A673 (cell line): ENCODE measurements around the gene VDAC1. TPM values are rescaled to one million over a fixed set of nuclear protein-coding genes. Genes with fewer than 3 reads are reported as not detected.

Experiments used
- BruUV-seq: library from RNA; stranded (reverse); fragments of 400-500 nt; replicated peaks from 2 replicates; lab custom pipeline; 2021; lab: Mats Ljungman, UMichigan
- CTCF ChIA-PET: fragments of 300-600 bp; sonication (Branson Sonifier 250); formaldehyde crosslinking; loops from one replicate; lab custom pipeline; 2022; ENCODE audit warnings: antibody characterized with exemption; lab: Charles Lee
- POLR2A ChIA-PET: fragments of 300-600 bp; sonication (Branson Sonifier 250); formaldehyde crosslinking; loops from one replicate; lab custom pipeline; 2022; ENCODE audit warnings: antibody characterized with exemption; ENCODE audit not compliant: low non-redundant PET; lab: Charles Lee
- DNase-seq: peaks from one replicate; pipeline ENCODE4 v3.0.0-alpha.2; 2015; ENCODE audit warnings: low spot score
- H3K27ac ChIP-seq: fragments of 200-600 bp; sonication (generic); 2 replicates; pipeline ENCODE4 v1.5.1; 2016; ENCODE audit warnings: mixed run types, low read depth, mild to moderate bottlenecking, mixed read lengths, antibody characterized with exemption, low read length; ENCODE audit not compliant: poor library complexity, severe bottlenecking
- H3K27me3 ChIP-seq: fragments of 200-600 bp; sonication (generic); replicated peaks from 2 replicates; pipeline ENCODE4 v1.6.1; 2017; ENCODE audit warnings: mixed run types, low read depth, mild to moderate bottlenecking, mixed read lengths, antibody characterized with exemption, low read length; ENCODE audit not compliant: insufficient read depth, poor library complexity
- H3K36me3 ChIP-seq: fragments of 200-600 bp; sonication (generic); 2 replicates; pipeline ENCODE4 v1.6.1; 2016; ENCODE audit warnings: mixed run types, mild to moderate bottlenecking, mixed read lengths, antibody characterized with exemption, low read length; ENCODE audit not compliant: insufficient read depth, poor library complexity, severe bottlenecking
- H3K4me1 ChIP-seq: fragments of 200-600 bp; sonication (generic); 2 replicates; pipeline ENCODE4 v1.6.1; 2017; ENCODE audit warnings: mixed run types, mild to moderate bottlenecking, mixed read lengths, antibody characterized with exemption, low read length; ENCODE audit not compliant: insufficient read depth, poor library complexity, severe bottlenecking
- H3K4me3 ChIP-seq: fragments of 200-600 bp; sonication (generic); 2 replicates; pipeline ENCODE4 v1.5.1; 2016; ENCODE audit warnings: low read depth, mixed run types, mild to moderate bottlenecking, mixed read lengths, low read length; ENCODE audit not compliant: poor library complexity, severe bottlenecking
- H3K9me3 ChIP-seq: fragments of 200-600 bp; sonication (generic); 2 replicates; pipeline ENCODE4 v1.6.1; 2016; ENCODE audit warnings: mixed run types, low read depth, mild to moderate bottlenecking, mixed read lengths, antibody characterized with exemption, low read length; ENCODE audit not compliant: poor library complexity, severe bottlenecking
- EZH2 ChIP-seq: fragments of 200-600 bp; sonication (generic); IDR thresholded peaks from 2 replicates; pipeline ENCODE4 v1.6.1; 2017; ENCODE audit warnings: borderline replicate concordance, low read depth, mild to moderate bottlenecking, mixed read lengths, antibody characterized with exemption, low read length; ENCODE audit not compliant: poor library complexity, severe bottlenecking
- intact Hi-C: fragments of 100-400 bp; cut with micrococcal nuclease; formaldehyde crosslinking; loops from one replicate; pipeline ENCODE4 v1.10.0; 2022; ENCODE audit not compliant: unreplicated experiment
- total RNA-seq: library from RNA; stranded (reverse); gene quantifications from 2 replicates; pipeline ENCODE4 v1.2.3, GENCODE V29; 2021
- TF ChIP-seq, protein P1 (sequence below): fragments of 300-800, 200-600 bp; sonication (generic); conservative IDR thresholded peaks from 2 replicates; pipeline ENCODE4 v1.5.1; 2017; ENCODE audit warnings: low read depth, mild to moderate bottlenecking, antibody characterized with exemption, low read length, moderate library complexity, mixed read lengths

VDAC1 gene
- total RNA-seq, 1 experiment from 2014 or later: 367 TPM

- CTCF ChIA-PET: no interaction called here
- Histone ChIP-seq H3K4me1 (no peaks in the 10 kb centered on the region), H3K27me3 (no peaks in the 10 kb centered on the region), H3K4me3 (no peak overlapping the region), H3K9me3 (no peaks in the 10 kb centered on the region), H3K36me3 (no peaks in the 10 kb centered on the region), H3K27ac (no peak overlapping the region)
- intact Hi-C loops: no loop called here
- POLR2A ChIA-PET: no interaction called here
- no TSS peak for BruUV-seq
- no peak for DNase-seq
- no peak for TF ChIP-seq EZH2
- TF ChIP-seq, protein P1, sequence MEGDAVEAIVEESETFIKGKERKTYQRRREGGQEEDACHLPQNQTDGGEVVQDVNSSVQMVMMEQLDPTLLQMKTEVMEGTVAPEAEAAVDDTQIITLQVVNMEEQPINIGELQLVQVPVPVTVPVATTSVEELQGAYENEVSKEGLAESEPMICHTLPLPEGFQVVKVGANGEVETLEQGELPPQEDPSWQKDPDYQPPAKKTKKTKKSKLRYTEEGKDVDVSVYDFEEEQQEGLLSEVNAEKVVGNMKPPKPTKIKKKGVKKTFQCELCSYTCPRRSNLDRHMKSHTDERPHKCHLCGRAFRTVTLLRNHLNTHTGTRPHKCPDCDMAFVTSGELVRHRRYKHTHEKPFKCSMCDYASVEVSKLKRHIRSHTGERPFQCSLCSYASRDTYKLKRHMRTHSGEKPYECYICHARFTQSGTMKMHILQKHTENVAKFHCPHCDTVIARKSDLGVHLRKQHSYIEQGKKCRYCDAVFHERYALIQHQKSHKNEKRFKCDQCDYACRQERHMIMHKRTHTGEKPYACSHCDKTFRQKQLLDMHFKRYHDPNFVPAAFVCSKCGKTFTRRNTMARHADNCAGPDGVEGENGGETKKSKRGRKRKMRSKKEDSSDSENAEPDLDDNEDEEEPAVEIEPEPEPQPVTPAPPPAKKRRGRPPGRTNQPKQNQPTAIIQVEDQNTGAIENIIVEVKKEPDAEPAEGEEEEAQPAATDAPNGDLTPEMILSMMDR: no peak
Observed at GRCh38 chr5:134029156-134029555, 24.4 kb upstream of the VDAC1 start.

GRCh38 chr5:134028496-134028895 lies 23.7 kb upstream of the VDAC1 start:
- Histone ChIP-seq H3K4me3 (no peak overlapping the region), H3K36me3 (no peaks in the 10 kb centered on the region), H3K4me1 (no peaks in the 10 kb centered on the region), H3K27ac (no peak overlapping the region), H3K9me3 (no peaks in the 10 kb centered on the region), H3K27me3 (no peaks in the 10 kb centered on the region)
- intact Hi-C loops: no loop called here
- BruUV-seq: no TSS peak
- TF ChIP-seq EZH2: no peak
- TF ChIP-seq, protein P1: no peak
- ChIA-PET POLR2A (no interaction called here), CTCF (no interaction called here)
- no peak for DNase-seq

GRCh38 chr5:134027288-134027615 lies 22.5 kb upstream of the VDAC1 start:
- ChIA-PET POLR2A (no interaction called here), CTCF (interaction anchor here (1.3 to 1.9 kb wide), 3 partner anchors 12 to 113 kb away, joined by 3 to 13 read pairs (median 6); no protein-coding TSS in a partner anchor)
- Histone ChIP-seq H3K9me3 (no peaks in the 10 kb centered on the region), H3K4me1 (no peaks in the 10 kb centered on the region), H3K36me3 (no peaks in the 10 kb centered on the region), H3K4me3 (no peak overlapping the region), H3K27me3 (no peaks in the 10 kb centered on the region), H3K27ac (no peak overlapping the region)
- BruUV-seq: no TSS peak
- no peak for DNase-seq
- intact Hi-C loops: no loop called here
- TF ChIP-seq EZH2: no peak
- TF ChIP-seq, protein P1: no peak
